Skin of body (tissue), 2 donors: ENCODE measurements around the gene CHFR. TPM values are rescaled to one million over a fixed set of nuclear protein-coding genes. Genes with fewer than 3 reads are reported as not detected.
"Not testable (repeated sequence)": the region's sequence is repeated elsewhere in the genome, so short reads cannot be mapped to it uniquely, and the experiment has no call there.

ENCODE experiments used
- DNase-seq: peaks from one replicate; lab custom pipeline; 2025; lab: John Stamatoyannopoulos, UW
- total RNA-seq: library from RNA; depleted of rRNA; stranded (reverse); fragments of >200 nt; gene quantifications from one replicate; pipeline ENCODE4 v1.2.3, GENCODE V29; 2014

CHFR gene
- total RNA-seq, 1 donor from 2014 or later = 20.2 TPM

- no peak for DNase-seq
Measured at GRCh38 chr12:132874175-132874574, 13.2 kb downstream of the CHFR start.

GRCh38 chr12:132873724-132874123, 13.7 kb downstream of the CHFR start:
- DNase-seq = no peak

- no peak for DNase-seq
Measured at GRCh38 chr12:132872975-132873421, 14.4 kb downstream of the CHFR start.

- DNase-seq = no peak
Measured at GRCh38 chr12:132872073-132872855, 15.1 kb downstream of the CHFR start.

GRCh38 chr12:132869551-132869950, 17.9 kb downstream of the CHFR start:
- no peak for DNase-seq

- DNase-seq = peak; percentile 3
Measured at GRCh38 chr12:132866251-132866828, 21.1 kb downstream of the CHFR start.

GRCh38 chr12:132861558-132861957, 25.8 kb downstream of the CHFR start:
- no peak for DNase-seq

- no peak for DNase-seq
Measured at GRCh38 chr12:132858718-132859266, 28.6 kb downstream of the CHFR start.

- not testable (repeated sequence) for DNase-seq
Measured at GRCh38 chr12:132857019-132857418, 30.4 kb downstream of the CHFR start.

- no peak for DNase-seq
Measured at GRCh38 chr12:132856581-132856980, 30.8 kb downstream of the CHFR start.

- not testable (repeated sequence) for DNase-seq
Measured at GRCh38 chr12:132855211-132855610, 32.2 kb downstream of the CHFR start.

- no peak for DNase-seq
Measured at GRCh38 chr12:132853285-132854092, 33.9 kb downstream of the CHFR start.

GRCh38 chr12:132852496-132852895, 34.9 kb downstream of the CHFR start:
- no peak for DNase-seq

GRCh38 chr12:132851465-132851864, 35.9 kb downstream of the CHFR start:
- DNase-seq = no peak

GRCh38 chr12:132850291-132850690, 37.1 kb downstream of the CHFR start:
- DNase-seq = no peak

GRCh38 chr12:132848521-132848920, 38.9 kb downstream of the CHFR start:
- no peak for DNase-seq

GRCh38 chr12:132847363-132848356, 39.7 kb downstream of the CHFR start:
- no peak for DNase-seq

GRCh38 chr12:132844681-132845080, 42.7 kb downstream of the CHFR start:
- DNase-seq = not testable (repeated sequence)

GRCh38 chr12:132842449-132843045, 44.9 kb downstream of the CHFR start:
- no peak for DNase-seq

GRCh38 chr12:132841151-132841550, 46.3 kb downstream of the CHFR start:
- no peak for DNase-seq
